D721Med (cell line): ENCODE data around the gene PHACTR1.

Source experiments
- DNase-seq: peaks from one replicate; pipeline ENCODE4 v3.0.0; 2011; ENCODE audit warnings: low spot score; ENCODE audit not compliant: insufficient read length
- FAIRE-seq: peaks from 2 replicates; lab custom pipeline; 2011; peaks lifted over from hg19 to GRCh38; lab: Jason Lieb, UNC
- CTCF ChIP-seq: IDR thresholded peaks from 2 replicates; pipeline ENCODE4 v1.5.1; 2012; ENCODE audit warnings: mild to moderate bottlenecking, control low read depth; ENCODE audit not compliant: insufficient read depth; ENCODE audit errors: missing control alignments

Gene PHACTR1

GRCh38 chr6:13034316-13034715, 317.7 kb downstream of the PHACTR1 start:
- TF ChIP-seq CTCF: no peak
- FAIRE-seq: no peak
- DNase-seq: no peak

GRCh38 chr6:13035606-13036005, 319.0 kb downstream of the PHACTR1 start:
- FAIRE-seq (no peak), DNase-seq (no peak)
- no peak for TF ChIP-seq CTCF

DNA sequence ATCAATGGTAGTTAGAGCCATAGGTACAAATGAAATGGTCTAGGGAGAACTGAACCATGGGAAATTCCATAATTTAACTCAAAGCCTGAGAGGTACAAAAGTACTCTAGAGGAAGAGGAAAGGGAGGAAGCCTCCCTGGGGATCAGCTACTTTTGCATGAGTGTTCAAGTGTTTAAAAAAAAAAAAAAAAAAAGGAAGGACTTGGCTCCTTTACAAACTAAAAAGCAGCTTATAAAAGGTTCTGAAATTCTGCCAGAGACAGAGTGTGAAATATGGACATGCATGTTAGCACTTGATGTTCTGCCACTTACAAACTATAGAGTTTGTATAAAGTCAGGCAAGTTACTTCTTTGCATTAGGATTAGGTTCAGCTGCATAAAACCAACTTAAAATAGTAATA, 321.7 kb downstream of the PHACTR1 start:
- DNase-seq (no peak), FAIRE-seq (no peak)
- TF ChIP-seq CTCF: no peak

GRCh38 chr6:13038741-13039190, 322.2 kb downstream of the PHACTR1 start:
- no peak for FAIRE-seq
- no peak for TF ChIP-seq CTCF
- DNase-seq: no peak

GRCh38 chr6:13044390-13044789, 327.8 kb downstream of the PHACTR1 start:
- no peak for TF ChIP-seq CTCF
- FAIRE-seq (no peak), DNase-seq (no peak)

DNA sequence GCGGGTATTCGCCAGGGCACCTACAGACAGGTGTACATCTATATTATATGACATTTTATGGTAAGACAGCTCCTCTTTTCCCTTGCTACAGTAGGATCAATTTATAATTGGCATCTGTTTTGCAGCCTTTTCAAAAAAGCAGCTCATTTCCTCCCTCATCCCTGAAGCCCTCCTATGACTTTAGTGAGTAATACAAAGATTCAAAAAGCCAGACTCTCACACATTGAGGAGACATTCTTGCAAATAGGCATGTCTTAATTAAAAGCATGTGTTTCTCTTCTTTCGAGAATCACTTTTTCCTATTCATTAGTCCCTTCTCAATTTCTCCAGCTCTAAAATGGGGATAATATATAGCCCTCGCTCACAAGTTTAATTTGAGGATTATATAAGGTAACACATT, 328.3 kb downstream of the PHACTR1 start:
- no peak for DNase-seq
- FAIRE-seq: no peak

More for the DNA sequence above, 328.3 kb downstream of the PHACTR1 start:
- no peak for TF ChIP-seq CTCF
